Memory B cell (primary cell): ENCODE data around the gene ARHGEF11.
"Not testable (repeated sequence)": the region's sequence is repeated elsewhere in the genome, so short reads cannot be mapped to it uniquely, and the experiment has no call there.

Experiments
- ATAC-seq: fragments of 150-1000 bp; cut with Tn5 transposase; 2 replicates; pipeline ENCODE4 v1.10.0; 2021; ENCODE audit warnings: low read depth, mild to moderate bottlenecking, moderate library complexity
- DNase-seq, 2 donors: peaks; one replicate each; pipeline ENCODE4 v3.0.0; 2022; ENCODE audit warnings: low spot score in 2 of 2
- H3K27ac Mint-ChIP-seq: one replicate; pipeline ENCODE4 v1.8.0; 2022; ENCODE audit warnings: mild to moderate bottlenecking, moderate library complexity, mixed read lengths
- H3K27me3 Mint-ChIP-seq: one replicate; pipeline ENCODE4 v1.8.0; 2022; ENCODE audit warnings: mixed read lengths
- H3K36me3 Mint-ChIP-seq: one replicate; pipeline ENCODE4 v1.8.0; 2022; ENCODE audit warnings: mild to moderate bottlenecking, mixed read lengths
- H3K4me1 Mint-ChIP-seq: one replicate; pipeline ENCODE4 v1.8.0; 2022; ENCODE audit warnings: mixed read lengths
- H3K4me3 Mint-ChIP-seq: one replicate; pipeline ENCODE4 v1.8.0; 2022; ENCODE audit warnings: mild to moderate bottlenecking, moderate library complexity, mixed read lengths
- H3K9me3 Mint-ChIP-seq: one replicate; pipeline ENCODE4 v1.8.0; 2022; ENCODE audit warnings: mixed read lengths

Gene ARHGEF11

DNA sequence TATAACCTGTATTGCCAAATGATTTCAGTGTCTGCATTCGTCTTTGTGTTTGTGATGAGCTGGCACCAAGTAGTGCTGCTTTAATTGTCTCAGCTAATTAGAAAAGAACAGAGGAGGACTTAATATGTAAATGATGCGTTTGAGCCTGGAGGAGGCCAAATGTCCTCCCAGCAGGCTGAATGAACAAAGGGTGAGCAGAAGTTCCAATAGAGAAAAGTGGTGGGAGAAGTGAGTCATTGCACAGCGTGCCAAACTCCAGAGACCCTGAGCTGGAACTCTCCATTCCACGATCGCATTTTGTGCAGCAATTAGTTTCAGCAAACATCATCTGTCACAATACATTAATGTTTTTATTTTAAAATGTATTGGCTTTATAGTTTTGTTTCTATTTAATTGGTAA, 36.2 kb upstream of the ARHGEF11 start:
- H3K27me3 Mint-ChIP-seq = peaks cover 9% of the 10 kb centered on the region
- H3K4me3 Mint-ChIP-seq = no peak overlapping the region
- peaks cover 2% of the 10 kb centered on the region for H3K36me3 Mint-ChIP-seq
- no peaks in the 10 kb centered on the region for H3K4me1 Mint-ChIP-seq
- DNase-seq = no peak
- H3K27ac Mint-ChIP-seq = no peak overlapping the region
- ATAC-seq = no peak
- no peaks in the 10 kb centered on the region for H3K9me3 Mint-ChIP-seq

DNA sequence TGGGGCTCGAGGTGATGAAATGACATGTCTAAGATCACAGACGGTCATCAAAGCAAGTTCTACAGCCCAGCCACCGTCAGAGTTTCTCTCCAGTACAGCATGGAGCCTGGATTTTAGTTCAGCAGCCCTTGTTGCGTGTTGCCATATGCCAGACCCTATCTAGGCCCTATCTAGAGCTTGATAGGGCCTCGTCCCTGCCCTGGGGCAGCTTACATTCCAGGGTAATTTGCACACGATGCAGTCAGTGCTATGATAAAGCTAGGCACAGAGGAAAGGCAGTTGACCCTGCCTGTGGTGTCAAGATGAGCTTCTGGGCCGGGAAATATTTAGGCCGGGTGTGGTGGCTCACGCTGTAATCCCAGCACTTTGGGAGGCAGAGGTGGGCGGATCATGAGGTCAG, 35.2 kb upstream of the ARHGEF11 start:
- Mint-ChIP-seq H3K27ac (no peak overlapping the region), H3K27me3 (peaks cover 11% of the 10 kb centered on the region), H3K36me3 (peaks cover 2% of the 10 kb centered on the region), H3K9me3 (no peaks in the 10 kb centered on the region), H3K4me3 (no peak overlapping the region), H3K4me1 (no peaks in the 10 kb centered on the region)
- DNase-seq (no peak), ATAC-seq (no peak)

DNA sequence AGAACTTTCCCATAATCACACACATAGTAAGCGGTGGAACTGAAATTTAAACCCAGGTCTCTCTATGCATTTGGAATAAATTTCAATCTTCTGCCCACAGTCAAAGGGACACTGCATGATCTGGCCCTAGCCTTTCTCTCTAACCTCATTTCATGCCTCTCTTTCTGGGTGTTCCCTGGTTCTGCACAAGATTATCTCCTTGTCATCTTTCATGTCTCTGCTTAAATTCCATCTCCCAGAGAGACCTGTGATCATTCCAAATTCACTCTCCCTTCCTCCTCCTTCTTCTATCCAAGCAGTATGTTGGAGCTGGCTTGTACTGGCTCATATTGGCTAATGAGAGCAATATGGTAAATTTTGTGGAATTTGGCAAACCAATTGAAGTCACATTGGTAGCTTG, 31.9 kb upstream of the ARHGEF11 start:
- H3K27me3 Mint-ChIP-seq = peaks cover 17% of the 10 kb centered on the region
- no peak for DNase-seq

DNA sequence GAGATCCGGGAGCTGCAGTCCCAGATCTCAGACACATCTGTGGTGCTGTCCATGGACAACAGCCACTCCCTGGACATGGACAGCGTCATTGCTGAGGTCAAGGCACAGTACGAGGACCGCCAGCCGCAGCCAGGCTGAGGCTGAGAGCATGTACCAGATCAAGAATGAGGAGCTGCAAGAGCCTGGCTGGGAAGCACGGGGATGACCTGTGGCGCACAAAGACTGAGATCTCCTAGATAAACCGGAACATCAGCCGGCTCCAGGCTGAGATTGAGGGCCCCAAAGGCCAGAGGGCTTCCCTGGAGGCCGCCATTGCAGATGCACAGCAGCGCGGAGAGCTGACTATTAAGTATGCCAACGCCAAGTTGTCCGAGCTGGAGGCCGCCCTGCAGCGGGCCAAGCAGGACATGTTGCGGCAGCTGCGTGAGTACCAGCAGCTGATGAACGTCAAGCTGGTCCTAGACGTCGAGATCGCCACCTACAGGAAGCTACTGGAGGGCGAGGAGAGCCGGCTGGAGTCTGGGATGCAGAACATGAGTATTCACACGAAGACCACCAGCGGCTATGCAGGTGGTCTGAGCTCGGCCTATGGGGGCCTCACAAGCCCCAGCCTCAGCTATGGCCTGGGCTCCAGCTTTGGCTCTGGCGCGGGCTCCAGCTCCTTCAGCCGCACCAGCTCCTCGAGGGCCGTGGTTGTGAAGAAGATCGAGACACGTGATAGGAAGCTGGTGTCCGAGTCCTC, 28.6 kb upstream of the ARHGEF11 start:
- Mint-ChIP-seq H3K4me1 (no peaks in the 10 kb centered on the region), H3K27me3 (peaks cover 13% of the 10 kb centered on the region), H3K27ac (no peak overlapping the region), H3K4me3 (no peak overlapping the region), H3K9me3 (no peaks in the 10 kb centered on the region), H3K36me3 (no peaks in the 10 kb centered on the region)
- no peak for ATAC-seq
- DNase-seq = peak in 1 of 2 donors; percentile 12

More for the DNA sequence above, 31.9 kb upstream of the ARHGEF11 start:
- no peak for ATAC-seq
- no peak overlapping the region for H3K27ac Mint-ChIP-seq
- no peaks in the 10 kb centered on the region for H3K4me1 Mint-ChIP-seq
- peaks cover 2% of the 10 kb centered on the region for H3K36me3 Mint-ChIP-seq
- no peaks in the 10 kb centered on the region for H3K9me3 Mint-ChIP-seq
- H3K4me3 Mint-ChIP-seq = no peak overlapping the region

DNA sequence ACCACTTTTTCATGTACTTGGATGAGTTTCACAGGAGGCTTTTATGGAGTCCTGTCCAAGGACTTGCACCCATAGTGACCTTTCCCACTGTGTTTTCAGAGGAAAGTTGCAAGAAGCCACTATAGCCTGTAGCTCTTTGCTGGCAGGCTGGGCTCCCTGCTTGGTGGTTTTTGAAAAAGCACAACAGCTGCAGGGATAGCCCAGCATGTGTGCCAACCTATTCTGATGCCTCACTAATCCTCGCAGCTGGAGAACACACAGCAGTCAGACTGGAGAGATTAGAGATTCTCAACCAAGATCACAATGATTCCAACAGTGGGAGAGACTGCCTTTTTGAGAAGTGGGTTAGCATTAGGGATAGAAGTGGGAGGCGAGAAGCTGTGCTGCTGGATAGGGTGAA, 24.1 kb upstream of the ARHGEF11 start:
- Mint-ChIP-seq H3K27me3 (peaks cover 18% of the 10 kb centered on the region), H3K4me3 (no peak overlapping the region), H3K36me3 (peaks cover 2% of the 10 kb centered on the region), H3K9me3 (no peaks in the 10 kb centered on the region), H3K27ac (no peak overlapping the region), H3K4me1 (no peaks in the 10 kb centered on the region)
- no peak for DNase-seq
- no peak for ATAC-seq

DNA sequence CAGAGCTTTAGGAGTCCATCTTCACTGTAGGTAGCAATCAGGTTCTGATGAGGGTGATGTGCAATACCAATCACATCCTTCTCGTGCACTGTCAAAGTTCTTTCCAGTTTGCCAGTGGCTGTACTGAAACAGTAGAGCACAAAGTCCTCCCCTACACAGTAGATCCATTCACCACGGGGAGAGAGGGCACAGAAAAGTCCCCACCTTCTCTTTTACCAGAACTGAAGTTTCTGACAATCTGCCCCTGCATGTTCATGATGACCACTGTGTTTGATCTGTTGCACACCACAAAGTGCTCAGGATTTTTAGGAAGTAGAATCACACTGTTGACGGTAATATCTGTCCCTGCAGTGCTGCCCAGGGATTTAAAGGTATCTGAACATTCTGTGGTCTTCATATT, 13.7 kb upstream of the ARHGEF11 start:
- H3K27ac Mint-ChIP-seq, ATAC-seq, H3K36me3 Mint-ChIP-seq, H3K4me1 Mint-ChIP-seq, DNase-seq, H3K4me3 Mint-ChIP-seq, H3K9me3 Mint-ChIP-seq: not testable (repeated sequence)
- peaks cover 12% of the 10 kb centered on the region for H3K27me3 Mint-ChIP-seq

DNA sequence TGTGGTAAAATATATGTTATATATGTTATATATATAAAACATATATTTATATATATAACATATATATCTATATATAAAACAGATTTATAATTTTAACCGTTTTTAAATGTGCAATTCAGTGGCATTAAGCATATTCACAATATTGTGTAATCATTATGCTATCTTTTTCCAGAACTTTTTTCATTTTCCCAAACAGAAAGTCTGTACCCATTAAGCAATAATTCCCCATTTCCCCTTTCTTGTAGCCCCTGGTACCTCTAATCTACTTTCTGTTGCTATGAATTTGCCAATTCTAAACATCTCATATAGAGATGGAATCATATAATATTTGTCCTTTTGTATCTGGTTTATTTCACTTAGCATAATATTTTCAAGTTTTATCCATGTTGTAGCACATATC, 10.7 kb upstream of the ARHGEF11 start:
- no peak for DNase-seq
- Mint-ChIP-seq H3K27me3 (peaks cover 12% of the 10 kb centered on the region), H3K36me3 (no peaks in the 10 kb centered on the region), H3K27ac (no peak overlapping the region), H3K4me1 (no peaks in the 10 kb centered on the region), H3K9me3 (peaks cover 10% of the 10 kb centered on the region), H3K4me3 (no peak overlapping the region)
- no peak for ATAC-seq

DNA sequence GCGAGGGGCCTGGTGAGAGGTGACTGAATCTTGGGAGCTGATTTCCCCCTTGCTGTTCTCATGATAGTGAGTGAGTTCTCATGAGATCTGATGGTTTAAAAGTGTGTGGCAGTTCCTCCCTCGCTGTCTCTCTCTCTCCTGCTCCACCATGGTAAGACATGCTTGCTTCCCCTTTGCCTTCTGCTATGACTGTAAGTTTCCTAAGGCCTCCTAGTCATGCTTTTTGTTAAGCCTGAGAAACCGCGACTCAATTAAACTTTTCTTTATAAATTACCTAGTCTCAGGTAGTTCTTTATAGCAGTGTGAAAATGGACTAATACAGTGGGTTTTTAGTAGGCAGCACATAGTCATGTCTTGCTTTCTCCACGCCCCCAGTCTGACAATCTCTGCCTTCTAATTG, 10.2 kb upstream of the ARHGEF11 start:
- H3K27me3 Mint-ChIP-seq = peaks cover 12% of the 10 kb centered on the region
- not testable (repeated sequence) for H3K4me1 Mint-ChIP-seq, ATAC-seq, H3K9me3 Mint-ChIP-seq, H3K27ac Mint-ChIP-seq, H3K36me3 Mint-ChIP-seq, H3K4me3 Mint-ChIP-seq
- peak in 1 of 2 donors; percentile 3 for DNase-seq

DNA sequence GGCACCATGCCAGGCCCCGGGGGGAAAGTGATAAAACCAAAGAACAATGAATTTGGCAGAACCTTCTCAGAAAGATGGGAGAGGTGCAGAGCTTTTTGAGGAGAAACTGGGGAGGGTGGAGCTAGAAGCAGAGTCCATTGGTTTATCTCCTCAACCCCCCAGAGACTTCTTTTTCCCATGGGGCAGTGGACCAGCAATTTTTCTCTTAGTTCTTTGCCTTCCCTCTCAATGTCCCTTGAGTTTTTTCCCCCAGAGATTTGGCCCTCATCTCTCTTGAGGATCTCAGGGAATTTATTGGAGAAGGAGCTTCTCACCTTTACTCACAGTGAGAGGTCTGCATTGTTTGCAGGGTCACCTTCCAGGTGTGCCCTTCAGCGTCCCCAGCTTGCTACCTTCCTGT, 5.3 kb upstream of the ARHGEF11 start:
- Mint-ChIP-seq H3K27ac (no peak overlapping the region), H3K4me1 (peaks cover 4% of the 10 kb centered on the region), H3K4me3 (no peak overlapping the region), H3K27me3 (peaks cover 12% of the 10 kb centered on the region), H3K9me3 (peaks cover 4% of the 10 kb centered on the region), H3K36me3 (peaks cover 2% of the 10 kb centered on the region)
- DNase-seq (peak in 1 of 2 donors; percentile 5), ATAC-seq (no peak)

DNA sequence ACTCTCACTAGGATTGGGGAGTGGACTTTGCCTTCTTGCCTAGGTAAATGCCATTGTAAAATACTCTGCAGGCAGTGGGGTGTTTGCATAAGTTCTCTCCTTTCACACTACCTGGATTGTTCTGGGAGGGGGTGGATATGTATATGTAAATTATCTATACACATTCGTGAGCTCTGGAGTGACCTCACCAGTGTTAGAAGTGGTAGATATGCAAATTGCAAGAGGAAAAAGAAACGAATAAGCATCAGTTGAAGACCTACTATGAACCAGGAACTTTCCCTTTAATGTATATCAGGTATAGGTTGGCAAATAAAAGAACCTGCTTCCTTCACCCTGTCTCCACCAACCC, 1.5 kb upstream of the ARHGEF11 start:
- ATAC-seq (peak; percentile 44), DNase-seq (peak in 1 of 2 donors; percentile 0)
- no peak overlapping the region for H3K27ac Mint-ChIP-seq
- peak overlapping the region; percentile 99 for H3K4me3 Mint-ChIP-seq
- H3K4me1 Mint-ChIP-seq = peaks cover 8% of the 10 kb centered on the region
- peaks cover 3% of the 10 kb centered on the region for H3K9me3 Mint-ChIP-seq
- peaks cover 26% of the 10 kb centered on the region for H3K27me3 Mint-ChIP-seq
- peaks cover 2% of the 10 kb centered on the region for H3K36me3 Mint-ChIP-seq

DNA sequence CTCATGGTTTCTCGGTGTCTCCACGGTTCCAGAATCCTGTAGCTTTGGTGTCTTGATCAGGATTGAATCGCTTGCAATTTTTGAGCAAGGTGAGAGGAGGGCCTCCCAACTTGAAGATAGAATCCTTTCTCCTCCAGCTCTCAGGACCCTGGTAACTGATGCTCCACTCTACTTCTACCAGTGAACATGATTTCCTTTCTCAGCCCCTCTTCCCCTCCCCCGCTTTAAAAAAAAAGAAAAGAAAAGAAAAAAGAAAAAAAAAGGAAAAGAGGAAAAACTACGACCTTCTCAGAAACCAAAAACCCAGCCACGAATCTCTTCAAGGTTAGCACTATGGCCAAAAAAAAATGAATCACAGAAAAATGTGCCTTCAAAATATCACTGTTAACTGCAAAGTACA, 1.2 kb downstream of the ARHGEF11 start:
- Mint-ChIP-seq H3K27ac (no peak overlapping the region), H3K4me3 (no peak overlapping the region), H3K36me3 (peaks cover 2% of the 10 kb centered on the region), H3K27me3 (peaks cover 25% of the 10 kb centered on the region), H3K9me3 (no peaks in the 10 kb centered on the region), H3K4me1 (peaks cover 8% of the 10 kb centered on the region)
- no peak for DNase-seq
- no peak for ATAC-seq

DNA sequence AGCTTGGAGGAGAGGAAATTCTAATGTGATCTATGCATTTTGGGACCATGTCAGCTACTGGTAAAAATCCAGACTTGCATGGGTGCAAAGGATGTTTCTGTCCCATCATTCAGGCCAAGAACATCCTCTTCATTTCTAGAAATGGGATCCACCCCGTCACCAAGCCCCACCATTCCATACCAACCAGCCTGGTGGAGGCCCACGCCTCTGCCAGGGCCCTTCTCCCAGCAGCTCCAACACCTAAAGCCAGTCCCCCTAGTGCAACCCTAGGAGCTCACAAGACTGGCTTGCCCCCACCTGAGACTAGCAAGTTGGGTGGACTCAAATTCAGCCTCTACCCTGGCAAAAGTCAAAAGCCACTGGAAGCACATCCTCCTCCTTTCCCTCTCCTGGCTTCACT, 1.9 kb downstream of the ARHGEF11 start:
- Mint-ChIP-seq H3K4me3 (no peak overlapping the region), H3K4me1 (peaks cover 8% of the 10 kb centered on the region), H3K36me3 (peaks cover 2% of the 10 kb centered on the region), H3K27ac (no peak overlapping the region), H3K27me3 (peaks cover 27% of the 10 kb centered on the region), H3K9me3 (no peaks in the 10 kb centered on the region)
- no peak for DNase-seq
- ATAC-seq = no peak

DNA sequence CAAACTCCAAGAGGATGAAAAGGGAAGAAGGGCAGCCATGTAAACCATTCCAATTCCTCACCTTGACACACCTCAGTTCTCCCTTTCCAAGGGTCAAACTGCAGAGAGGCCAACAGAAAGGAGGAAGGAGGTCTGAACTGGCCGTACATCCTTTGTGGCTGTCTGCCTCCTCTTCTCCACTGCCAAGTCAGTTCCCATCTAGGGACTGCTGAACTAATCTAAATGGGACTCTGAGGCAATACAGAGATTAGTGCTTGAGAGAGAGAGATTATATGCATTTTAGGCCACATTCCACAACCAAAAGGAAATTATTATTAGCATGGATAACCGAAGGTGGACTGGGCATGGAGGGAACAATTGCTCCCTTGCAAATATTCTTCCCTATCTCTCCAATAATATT, 2.7 kb downstream of the ARHGEF11 start:
- no peak for DNase-seq

DNA sequence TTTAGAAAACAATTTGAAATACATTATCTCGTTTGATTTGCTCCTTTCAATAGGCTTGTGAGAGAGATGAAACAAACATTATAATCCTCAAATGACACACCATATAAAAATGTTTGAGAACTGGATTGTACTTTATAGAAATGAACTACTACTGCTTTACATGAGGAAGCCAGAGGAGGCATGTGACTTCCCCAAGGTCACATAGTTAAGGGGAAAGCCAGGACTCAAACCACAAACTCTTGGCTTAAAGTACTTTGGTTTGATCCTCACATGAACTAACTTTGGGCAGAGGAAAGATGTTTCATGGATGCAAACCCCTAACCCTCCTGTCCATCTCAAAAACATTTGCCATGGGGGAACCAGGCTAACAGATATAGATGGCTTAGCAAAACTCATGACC, 4.7 kb downstream of the ARHGEF11 start:
- DNase-seq (no peak), ATAC-seq (no peak)
- H3K4me3 Mint-ChIP-seq = no peak overlapping the region
- peaks cover 4% of the 10 kb centered on the region for H3K4me1 Mint-ChIP-seq
- no peaks in the 10 kb centered on the region for H3K9me3 Mint-ChIP-seq
- peaks cover 25% of the 10 kb centered on the region for H3K27me3 Mint-ChIP-seq
- H3K27ac Mint-ChIP-seq = no peak overlapping the region
- no peaks in the 10 kb centered on the region for H3K36me3 Mint-ChIP-seq

More for the DNA sequence above, 2.7 kb downstream of the ARHGEF11 start:
- H3K27me3 Mint-ChIP-seq = peaks cover 26% of the 10 kb centered on the region
- H3K4me1 Mint-ChIP-seq = peaks cover 8% of the 10 kb centered on the region
- H3K27ac Mint-ChIP-seq = no peak overlapping the region
- peaks cover 2% of the 10 kb centered on the region for H3K36me3 Mint-ChIP-seq
- H3K4me3 Mint-ChIP-seq = no peak overlapping the region
- no peak for ATAC-seq
- H3K9me3 Mint-ChIP-seq = no peaks in the 10 kb centered on the region

DNA sequence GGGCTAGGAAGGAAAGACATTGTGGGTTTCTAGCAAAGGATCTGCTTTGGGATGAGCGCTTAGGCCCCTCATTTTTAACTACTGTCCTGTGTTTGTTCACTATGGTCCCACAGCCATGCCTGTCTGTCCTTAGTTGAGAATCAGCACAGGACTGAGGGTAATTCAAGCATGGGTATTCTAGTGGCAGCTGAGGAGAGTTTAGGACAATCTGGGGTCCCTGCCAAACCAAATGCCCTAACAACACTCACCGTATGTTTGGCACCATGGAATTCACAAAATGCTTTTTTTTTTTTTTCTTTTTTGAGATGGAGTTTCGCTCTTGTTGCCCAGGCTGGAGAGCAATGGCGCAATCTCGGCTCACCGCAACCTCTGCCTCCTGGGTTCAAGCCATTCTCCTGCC, 10.4 kb downstream of the ARHGEF11 start:
- Mint-ChIP-seq H3K4me1 (no peaks in the 10 kb centered on the region), H3K9me3 (no peaks in the 10 kb centered on the region), H3K27me3 (peaks cover 19% of the 10 kb centered on the region), H3K27ac (no peak overlapping the region), H3K4me3 (no peak overlapping the region), H3K36me3 (no peaks in the 10 kb centered on the region)
- ATAC-seq (no peak), DNase-seq (no peak)
